Lower lobe of right lung (tissue), 2 donors: ENCODE measurements around the gene DENND5B. TPM values are rescaled to one million over a fixed set of nuclear protein-coding genes. Genes with fewer than 3 reads are reported as not detected.
"Not testable (repeated sequence)": the region's sequence is repeated elsewhere in the genome, so short reads cannot be mapped to it uniquely, and the experiment has no call there.

ENCODE experiments used
- ATAC-seq, 2 donors: fragments of 200-7000 bp; cut with Tn5 transposase; one replicate each; pipeline ENCODE4 v1.9.1; 2020 to 2022; ENCODE audit warnings: mild to moderate bottlenecking in 2 of 2, moderate library complexity in 2 of 2
- DNase-seq: peaks from one replicate; pipeline ENCODE4 v3.0.0-alpha.2; 2020
- H3K27ac ChIP-seq: fragments of 200-600 bp; one replicate; pipeline ENCODE4 v1.8.0; 2022
- H3K27me3 ChIP-seq: fragments of 200-600 bp; one replicate; pipeline ENCODE4 v1.8.0; 2022; ENCODE audit warnings: low read depth
- H3K36me3 ChIP-seq: fragments of 200-600 bp; one replicate; pipeline ENCODE4 v1.8.0; 2022; ENCODE audit warnings: mild to moderate bottlenecking
- H3K4me1 ChIP-seq: fragments of 200-600 bp; one replicate; pipeline ENCODE4 v1.8.0; 2022
- H3K4me3 ChIP-seq: fragments of 200-600 bp; one replicate; pipeline ENCODE4 v1.8.0; 2022; ENCODE audit warnings: mild to moderate bottlenecking
- H3K9me3 ChIP-seq: fragments of 200-600 bp; one replicate; pipeline ENCODE4 v1.8.0; 2022
- CTCF ChIP-seq: fragments of 200-600 bp; IDR thresholded peaks from one replicate; pipeline ENCODE4 v1.8.0; 2022; ENCODE audit warnings: antibody characterized with exemption, mild to moderate bottlenecking
- intact Hi-C: fragments of 100-400 bp; cut with DNase I; formaldehyde crosslinking; loops from one replicate; pipeline ENCODE4 v1.11.0; 2022
- total RNA-seq: library from RNA; stranded (reverse); fragmentation: NEBNext Ultra II Directional; extraction: Animal tissue kit (Norgen Biotek cat#: 25700); gene quantifications from one replicate; pipeline ENCODE4 v1.2.1, GENCODE V29; 2021
- donor health status: DM: no; HTN: yes; CAD: no; lungs with severe emphysema.

Gene DENND5B
- total RNA-seq, 1 donor from 2014 or later = 6.0 TPM

- Histone ChIP-seq H3K27me3 (no peaks in the 10 kb centered on the region), H3K4me1 (no peaks in the 10 kb centered on the region), H3K9me3 (no peaks in the 10 kb centered on the region), H3K27ac (no peak overlapping the region), H3K4me3 (no peak overlapping the region), H3K36me3 (no peaks in the 10 kb centered on the region)
- no peak for TF ChIP-seq CTCF
- intact Hi-C loops = no loop called here
- ATAC-seq (no peak), DNase-seq (no peak)
Measured at GRCh38 chr12:31477687-31478086, 113.2 kb downstream of the DENND5B start.

GRCh38 chr12:31476437-31476836 lies 114.5 kb downstream of the DENND5B start:
- Histone ChIP-seq H3K27me3 (no peaks in the 10 kb centered on the region), H3K4me3 (no peak overlapping the region), H3K4me1 (no peaks in the 10 kb centered on the region), H3K27ac (no peak overlapping the region), H3K9me3 (no peaks in the 10 kb centered on the region), H3K36me3 (no peaks in the 10 kb centered on the region)
- ATAC-seq = no peak
- TF ChIP-seq CTCF = no peak
- no peak for DNase-seq
- intact Hi-C loops = no loop called here

- H3K36me3 ChIP-seq, ATAC-seq: not testable (repeated sequence)
Measured at GRCh38 chr12:31475610-31476009, 115.3 kb downstream of the DENND5B start.

GRCh38 chr12:31474751-31475150 lies 116.2 kb downstream of the DENND5B start:
- intact Hi-C loops = no loop called here
- no peak for ATAC-seq
- TF ChIP-seq CTCF = no peak
- DNase-seq = no peak
- Histone ChIP-seq H3K36me3 (no peaks in the 10 kb centered on the region), H3K27ac (no peak overlapping the region), H3K27me3 (no peaks in the 10 kb centered on the region), H3K4me1 (no peaks in the 10 kb centered on the region), H3K4me3 (no peak overlapping the region), H3K9me3 (no peaks in the 10 kb centered on the region)

More at GRCh38 chr12:31475610-31476009, 115.3 kb downstream of the DENND5B start:
- H3K27me3 ChIP-seq, DNase-seq, H3K4me1 ChIP-seq, H3K27ac ChIP-seq, H3K4me3 ChIP-seq, H3K9me3 ChIP-seq, intact Hi-C loops: not testable (repeated sequence)

GRCh38 chr12:31471823-31472222 lies 119.1 kb downstream of the DENND5B start:
- Histone ChIP-seq H3K27me3 (no peaks in the 10 kb centered on the region), H3K36me3 (no peaks in the 10 kb centered on the region), H3K9me3 (no peaks in the 10 kb centered on the region), H3K27ac (no peak overlapping the region), H3K4me1 (no peaks in the 10 kb centered on the region), H3K4me3 (no peak overlapping the region)
- no peak for ATAC-seq
- no peak for DNase-seq
- intact Hi-C loops = no loop called here
- TF ChIP-seq CTCF = no peak

- no peaks in the 10 kb centered on the region for H3K4me1 ChIP-seq
- TF ChIP-seq CTCF = no peak
- ATAC-seq = no peak
- H3K27me3 ChIP-seq = no peaks in the 10 kb centered on the region
- no peak for DNase-seq
- intact Hi-C loops = no loop called here
- no peaks in the 10 kb centered on the region for H3K36me3 ChIP-seq
- H3K4me3 ChIP-seq = no peak overlapping the region
- H3K27ac ChIP-seq = no peak overlapping the region
- no peaks in the 10 kb centered on the region for H3K9me3 ChIP-seq
Measured at GRCh38 chr12:31471051-31471450, 119.9 kb downstream of the DENND5B start.
